Measurements from ENCODE around the gene SGO2. TPM values are rescaled to one million over a fixed set of nuclear protein-coding genes. Genes with fewer than 3 reads are reported as not detected.

SGO2 gene
- total and polyA plus RNA-seq, 10 of the 15 experiments (the other 5 are each of a cell fraction or from before 2014, with no cell fraction given): 15.8 to 55.2 (median 24.3) TPM

DNA sequence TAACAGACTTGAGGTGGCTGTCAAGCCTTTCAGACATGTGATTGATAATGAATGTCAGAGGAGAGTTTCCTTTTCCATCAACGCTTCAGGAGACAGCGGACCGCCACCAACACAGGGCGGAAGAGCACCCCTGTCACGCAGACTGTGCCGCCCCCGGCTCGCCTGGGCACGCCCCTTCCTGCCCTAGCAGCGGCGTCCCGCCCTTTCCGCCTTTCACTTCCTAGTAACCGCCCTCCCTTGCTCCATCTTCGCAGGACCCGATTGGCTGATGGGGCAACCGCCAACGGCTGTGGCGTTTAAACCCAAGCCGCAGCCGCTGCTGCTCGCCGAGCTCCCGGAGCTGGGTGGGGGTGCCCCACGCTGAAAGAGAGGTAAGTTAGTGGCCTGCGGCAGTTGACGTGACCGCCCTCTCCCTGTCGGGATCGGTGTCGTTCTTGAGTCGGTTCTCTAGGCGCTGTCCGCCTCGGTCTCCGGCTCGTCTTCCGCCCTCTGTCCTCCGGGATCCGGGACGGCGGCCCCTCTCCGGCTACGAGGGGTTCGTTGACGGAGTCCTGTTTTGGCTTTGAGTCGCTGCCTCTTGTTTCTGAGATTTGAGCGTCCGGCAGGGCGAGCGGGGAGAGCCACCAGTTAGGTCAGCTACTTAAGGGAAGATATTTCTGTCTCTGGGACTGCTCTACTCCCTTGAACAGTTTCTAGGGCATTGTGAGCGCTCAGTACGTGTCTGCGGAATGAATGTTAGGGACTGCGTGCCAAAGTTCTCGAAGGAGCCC is at the start of gene SGO2 (continued):
- TF ChIP-seq, protein P1, sequence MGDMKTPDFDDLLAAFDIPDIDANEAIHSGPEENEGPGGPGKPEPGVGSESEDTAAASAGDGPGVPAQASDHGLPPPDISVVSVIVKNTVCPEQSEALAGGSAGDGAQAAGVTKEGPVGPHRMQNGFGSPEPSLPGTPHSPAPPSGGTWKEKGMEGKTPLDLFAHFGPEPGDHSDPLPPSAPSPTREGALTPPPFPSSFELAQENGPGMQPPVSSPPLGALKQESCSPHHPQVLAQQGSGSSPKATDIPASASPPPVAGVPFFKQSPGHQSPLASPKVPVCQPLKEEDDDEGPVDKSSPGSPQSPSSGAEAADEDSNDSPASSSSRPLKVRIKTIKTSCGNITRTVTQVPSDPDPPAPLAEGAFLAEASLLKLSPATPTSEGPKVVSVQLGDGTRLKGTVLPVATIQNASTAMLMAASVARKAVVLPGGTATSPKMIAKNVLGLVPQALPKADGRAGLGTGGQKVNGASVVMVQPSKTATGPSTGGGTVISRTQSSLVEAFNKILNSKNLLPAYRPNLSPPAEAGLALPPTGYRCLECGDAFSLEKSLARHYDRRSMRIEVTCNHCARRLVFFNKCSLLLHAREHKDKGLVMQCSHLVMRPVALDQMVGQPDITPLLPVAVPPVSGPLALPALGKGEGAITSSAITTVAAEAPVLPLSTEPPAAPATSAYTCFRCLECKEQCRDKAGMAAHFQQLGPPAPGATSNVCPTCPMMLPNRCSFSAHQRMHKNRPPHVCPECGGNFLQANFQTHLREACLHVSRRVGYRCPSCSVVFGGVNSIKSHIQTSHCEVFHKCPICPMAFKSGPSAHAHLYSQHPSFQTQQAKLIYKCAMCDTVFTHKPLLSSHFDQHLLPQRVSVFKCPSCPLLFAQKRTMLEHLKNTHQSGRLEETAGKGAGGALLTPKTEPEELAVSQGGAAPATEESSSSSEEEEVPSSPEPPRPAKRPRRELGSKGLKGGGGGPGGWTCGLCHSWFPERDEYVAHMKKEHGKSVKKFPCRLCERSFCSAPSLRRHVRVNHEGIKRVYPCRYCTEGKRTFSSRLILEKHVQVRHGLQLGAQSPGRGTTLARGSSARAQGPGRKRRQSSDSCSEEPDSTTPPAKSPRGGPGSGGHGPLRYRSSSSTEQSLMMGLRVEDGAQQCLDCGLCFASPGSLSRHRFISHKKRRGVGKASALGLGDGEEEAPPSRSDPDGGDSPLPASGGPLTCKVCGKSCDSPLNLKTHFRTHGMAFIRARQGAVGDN (IDR thresholded peaks at IDR 0.05): peak; percentile 83
- TF ChIP-seq, protein P2, sequence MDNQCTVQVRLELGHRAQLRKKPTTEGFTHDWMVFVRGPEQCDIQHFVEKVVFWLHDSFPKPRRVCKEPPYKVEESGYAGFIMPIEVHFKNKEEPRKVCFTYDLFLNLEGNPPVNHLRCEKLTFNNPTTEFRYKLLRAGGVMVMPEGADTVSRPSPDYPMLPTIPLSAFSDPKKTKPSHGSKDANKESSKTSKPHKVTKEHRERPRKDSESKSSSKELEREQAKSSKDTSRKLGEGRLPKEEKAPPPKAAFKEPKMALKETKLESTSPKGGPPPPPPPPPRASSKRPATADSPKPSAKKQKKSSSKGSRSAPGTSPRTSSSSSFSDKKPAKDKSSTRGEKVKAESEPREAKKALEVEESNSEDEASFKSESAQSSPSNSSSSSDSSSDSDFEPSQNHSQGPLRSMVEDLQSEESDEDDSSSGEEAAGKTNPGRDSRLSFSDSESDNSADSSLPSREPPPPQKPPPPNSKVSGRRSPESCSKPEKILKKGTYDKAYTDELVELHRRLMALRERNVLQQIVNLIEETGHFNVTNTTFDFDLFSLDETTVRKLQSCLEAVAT (IDR thresholded peaks at IDR 0.05): 0 out of 2 replicates have a peak, but pooled peaks have one; percentile 73
- TF ChIP-seq, protein P3, sequence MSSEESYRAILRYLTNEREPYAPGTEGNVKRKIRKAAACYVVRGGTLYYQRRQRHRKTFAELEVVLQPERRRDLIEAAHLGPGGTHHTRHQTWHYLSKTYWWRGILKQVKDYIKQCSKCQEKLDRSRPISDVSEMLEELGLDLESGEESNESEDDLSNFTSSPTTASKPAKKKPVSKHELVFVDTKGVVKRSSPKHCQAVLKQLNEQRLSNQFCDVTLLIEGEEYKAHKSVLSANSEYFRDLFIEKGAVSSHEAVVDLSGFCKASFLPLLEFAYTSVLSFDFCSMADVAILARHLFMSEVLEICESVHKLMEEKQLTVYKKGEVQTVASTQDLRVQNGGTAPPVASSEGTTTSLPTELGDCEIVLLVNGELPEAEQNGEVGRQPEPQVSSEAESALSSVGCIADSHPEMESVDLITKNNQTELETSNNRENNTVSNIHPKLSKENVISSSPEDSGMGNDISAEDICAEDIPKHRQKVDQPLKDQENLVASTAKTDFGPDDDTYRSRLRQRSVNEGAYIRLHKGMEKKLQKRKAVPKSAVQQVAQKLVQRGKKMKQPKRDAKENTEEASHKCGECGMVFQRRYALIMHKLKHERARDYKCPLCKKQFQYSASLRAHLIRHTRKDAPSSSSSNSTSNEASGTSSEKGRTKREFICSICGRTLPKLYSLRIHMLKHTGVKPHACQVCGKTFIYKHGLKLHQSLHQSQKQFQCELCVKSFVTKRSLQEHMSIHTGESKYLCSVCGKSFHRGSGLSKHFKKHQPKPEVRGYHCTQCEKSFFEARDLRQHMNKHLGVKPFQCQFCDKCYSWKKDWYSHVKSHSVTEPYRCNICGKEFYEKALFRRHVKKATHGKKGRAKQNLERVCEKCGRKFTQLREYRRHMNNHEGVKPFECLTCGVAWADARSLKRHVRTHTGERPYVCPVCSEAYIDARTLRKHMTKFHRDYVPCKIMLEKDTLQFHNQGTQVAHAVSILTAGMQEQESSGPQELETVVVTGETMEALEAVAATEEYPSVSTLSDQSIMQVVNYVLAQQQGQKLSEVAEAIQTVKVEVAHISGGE (CRISPR knock-in tag; IDR thresholded peaks at IDR 0.05): no peak
- TF ChIP-seq NFXL1 (IDR thresholded peaks at IDR 0.05; ENCODE audit: borderline replicate concordance) (no peak), BHLHE40 (IDR thresholded peaks at IDR 0.05; ENCODE audit: borderline replicate concordance in 1 of 2, low read depth in 2 of 2, low read length in 1 of 2) (peak in 1 of 2 experiments; percentile 74; a peak in 2 of 4 replicates), CHD4 (IDR thresholded peaks at IDR 0.05) (no peak), ESRRA (IDR thresholded peaks at IDR 0.05; ENCODE audit: low read length) (0 out of 2 replicates have a peak, but pooled peaks have one; percentile 39), ZNF24 (IDR thresholded peaks at IDR 0.05) (no peak), SMAD5 (IDR thresholded peaks at IDR 0.05; ENCODE audit: low read depth) (no peak; the same call in 1 of the 2 replicates), HDAC2 (IDR thresholded peaks at IDR 0.05) (peak; percentile 92), BCL11A (IDR thresholded peaks at IDR 0.05; ENCODE audit: low read depth, low read length) (no peak), TARDBP (IDR thresholded peaks at IDR 0.05; ENCODE audit: borderline replicate concordance) (no peak), ZNF384 (IDR thresholded peaks at IDR 0.05; ENCODE audit: borderline replicate concordance, low read depth, low read length) (no peak), SREBF1 (IDR thresholded peaks at IDR 0.05; ENCODE audit: low read length) (no peak), SRF (IDR thresholded peaks at IDR 0.05; ENCODE audit: low read depth in 2 of 2, low read length in 2 of 2) (no peak)
- TF ChIP-seq, protein P4, sequence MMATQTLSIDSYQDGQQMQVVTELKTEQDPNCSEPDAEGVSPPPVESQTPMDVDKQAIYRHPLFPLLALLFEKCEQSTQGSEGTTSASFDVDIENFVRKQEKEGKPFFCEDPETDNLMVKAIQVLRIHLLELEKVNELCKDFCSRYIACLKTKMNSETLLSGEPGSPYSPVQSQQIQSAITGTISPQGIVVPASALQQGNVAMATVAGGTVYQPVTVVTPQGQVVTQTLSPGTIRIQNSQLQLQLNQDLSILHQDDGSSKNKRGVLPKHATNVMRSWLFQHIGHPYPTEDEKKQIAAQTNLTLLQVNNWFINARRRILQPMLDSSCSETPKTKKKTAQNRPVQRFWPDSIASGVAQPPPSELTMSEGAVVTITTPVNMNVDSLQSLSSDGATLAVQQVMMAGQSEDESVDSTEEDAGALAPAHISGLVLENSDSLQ (IDR thresholded peaks at IDR 0.05): peak; percentile 90

All from GM12878 (cell line).